ENCODE results near the gene RILPL1.
"Not testable (repeated sequence)": the region's sequence is repeated elsewhere in the genome, so short reads cannot be mapped to it uniquely, and the experiment has no call there.

RILPL1 gene

GRCh38 chr12:123494124-123494851 lies 39.2 kb downstream of the RILPL1 start:
- DNase-seq (ENCODE audit: low read depth), result no peak

- not testable (repeated sequence) for DNase-seq (ENCODE audit: low read depth)
These were observed 41.0 kb downstream of the RILPL1 start for GRCh38 chr12:123492339-123493039.

GRCh38 chr12:123491481-123491880 lies 42.0 kb downstream of the RILPL1 start:
- no peak for DNase-seq (ENCODE audit: low read depth)

- no peak for DNase-seq (ENCODE audit: low read depth)
These were observed 42.5 kb downstream of the RILPL1 start for GRCh38 chr12:123491056-123491455.

- no peak for DNase-seq (ENCODE audit: low read depth)
These were observed 43.4 kb downstream of the RILPL1 start for GRCh38 chr12:123490089-123490488.

- no peak for DNase-seq (ENCODE audit: low read depth)
These were observed 43.9 kb downstream of the RILPL1 start for GRCh38 chr12:123489580-123489979.

GRCh38 chr12:123488539-123489230 lies 44.8 kb downstream of the RILPL1 start:
- DNase-seq (ENCODE audit: low read depth), result no peak

GRCh38 chr12:123487428-123487827 lies 46.1 kb downstream of the RILPL1 start:
- no peak for DNase-seq (ENCODE audit: low read depth)

- no peak for DNase-seq (ENCODE audit: low read depth)
These were observed 47.8 kb downstream of the RILPL1 start for GRCh38 chr12:123485756-123486155.

- DNase-seq (ENCODE audit: low read depth), result no peak
These were observed 49.8 kb downstream of the RILPL1 start for GRCh38 chr12:123483602-123484248.

GRCh38 chr12:123482876-123483275 lies 50.6 kb downstream of the RILPL1 start:
- DNase-seq (ENCODE audit: low read depth), result no peak

- DNase-seq (ENCODE audit: low read depth), result not testable (repeated sequence)
These were observed 52.3 kb downstream of the RILPL1 start for GRCh38 chr12:123481251-123481650.

- no peak for DNase-seq (ENCODE audit: low read depth)
These were observed 53.9 kb downstream of the RILPL1 start for GRCh38 chr12:123479442-123480180.

GRCh38 chr12:123478762-123479161 lies 54.8 kb downstream of the RILPL1 start:
- peak; percentile 70 for DNase-seq (ENCODE audit: low read depth)

GRCh38 chr12:123478069-123478468 lies 55.5 kb downstream of the RILPL1 start:
- DNase-seq (ENCODE audit: low read depth), result no peak

GRCh38 chr12:123475246-123475703 lies 58.2 kb downstream of the RILPL1 start:
- no peak for DNase-seq (ENCODE audit: low read depth)

- no peak for DNase-seq (ENCODE audit: low read depth)
These were observed 58.9 kb downstream of the RILPL1 start for GRCh38 chr12:123474485-123475245.

- no peak for DNase-seq (ENCODE audit: low read depth)
These were observed 61.1 kb downstream of the RILPL1 start for GRCh38 chr12:123472438-123472849.

GRCh38 chr12:123471374-123472068 lies 62.0 kb downstream of the RILPL1 start:
- no peak for DNase-seq (ENCODE audit: low read depth)

- DNase-seq (ENCODE audit: low read depth), result no peak
These were observed 63.5 kb downstream of the RILPL1 start for GRCh38 chr12:123469978-123470377.

All from stromal cell of bone marrow (primary cell).